Renal pelvis (tissue), 4 donors: ENCODE data around the gene FCHO2. TPM values are rescaled to one million over a fixed set of nuclear protein-coding genes. Genes with fewer than 3 reads are reported as not detected.

Experiments used
- DNase-seq: peaks from one replicate; pipeline ENCODE4 v3.0.0-alpha.2; 2013
- polyA plus RNA-seq, 3 donors: library from polyadenylated mRNA; unstranded; fragments of 120-200 nt; gene quantifications; one replicate each; pipeline ENCODE4 v1.2.1, GENCODE V29; 2013; ENCODE audit not compliant: insufficient read length in 3 of 3

The FCHO2 gene
- polyA plus RNA-seq, 3 donors: 23.7 to 37.2 (median 35.2) TPM

DNA sequence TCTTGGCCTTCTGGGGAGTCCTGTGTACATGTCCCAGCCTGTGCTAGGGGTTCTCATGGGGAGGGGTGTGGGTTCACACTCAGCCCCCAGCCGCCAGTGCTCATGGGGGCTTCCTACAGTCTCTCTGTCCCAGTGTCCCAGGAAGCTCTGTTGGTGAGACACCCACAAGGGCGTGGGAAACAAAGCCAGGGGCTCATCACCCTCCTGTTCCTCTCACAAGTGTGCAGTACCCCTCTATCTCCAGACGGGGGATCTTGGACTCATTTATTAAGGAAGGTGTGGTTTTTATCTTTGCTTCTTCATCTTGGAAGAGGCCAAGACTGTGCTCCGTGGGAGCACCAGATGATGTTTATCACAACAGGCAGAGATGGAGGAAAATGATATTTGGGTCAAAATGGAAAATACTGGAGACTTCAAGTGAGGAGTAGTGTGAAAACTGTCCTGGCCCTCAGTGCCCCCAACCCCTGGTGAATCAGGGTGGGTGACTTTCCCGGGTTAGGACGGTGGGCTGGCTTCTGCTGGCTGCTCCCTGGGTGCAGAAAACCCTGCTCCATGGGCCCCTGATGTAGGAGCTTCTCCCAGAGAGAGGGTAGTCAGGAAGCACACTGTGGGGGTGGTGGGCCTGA is 179.7 kb downstream of the FCHO2 start:
- no peak for DNase-seq

DNA sequence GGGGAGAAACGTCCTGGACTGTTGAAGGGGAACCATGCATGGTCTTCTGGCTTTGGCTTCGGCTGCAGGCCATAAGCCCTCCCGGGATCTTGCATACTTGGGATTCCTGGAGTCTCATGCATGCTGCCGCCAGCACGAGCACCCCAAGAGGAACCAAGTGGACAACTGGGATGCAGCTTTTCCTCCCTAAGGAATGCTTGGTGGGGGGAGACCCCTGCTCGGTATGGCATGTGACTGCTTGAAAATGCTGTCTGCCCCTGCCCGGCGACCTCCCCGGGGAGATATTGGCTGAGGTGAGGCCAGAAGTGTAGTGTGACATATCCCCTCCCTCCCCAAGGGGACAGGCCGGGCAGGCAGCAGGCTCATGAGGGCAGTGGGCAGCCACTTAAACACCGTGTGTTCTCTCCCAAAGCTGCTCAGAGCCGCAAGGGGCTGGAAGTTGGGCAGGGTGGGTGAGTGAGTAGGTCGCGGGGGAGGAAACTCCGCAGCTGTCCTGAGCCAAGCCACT is 180.3 kb downstream of the FCHO2 start:
- DNase-seq: peak; percentile 74

DNA sequence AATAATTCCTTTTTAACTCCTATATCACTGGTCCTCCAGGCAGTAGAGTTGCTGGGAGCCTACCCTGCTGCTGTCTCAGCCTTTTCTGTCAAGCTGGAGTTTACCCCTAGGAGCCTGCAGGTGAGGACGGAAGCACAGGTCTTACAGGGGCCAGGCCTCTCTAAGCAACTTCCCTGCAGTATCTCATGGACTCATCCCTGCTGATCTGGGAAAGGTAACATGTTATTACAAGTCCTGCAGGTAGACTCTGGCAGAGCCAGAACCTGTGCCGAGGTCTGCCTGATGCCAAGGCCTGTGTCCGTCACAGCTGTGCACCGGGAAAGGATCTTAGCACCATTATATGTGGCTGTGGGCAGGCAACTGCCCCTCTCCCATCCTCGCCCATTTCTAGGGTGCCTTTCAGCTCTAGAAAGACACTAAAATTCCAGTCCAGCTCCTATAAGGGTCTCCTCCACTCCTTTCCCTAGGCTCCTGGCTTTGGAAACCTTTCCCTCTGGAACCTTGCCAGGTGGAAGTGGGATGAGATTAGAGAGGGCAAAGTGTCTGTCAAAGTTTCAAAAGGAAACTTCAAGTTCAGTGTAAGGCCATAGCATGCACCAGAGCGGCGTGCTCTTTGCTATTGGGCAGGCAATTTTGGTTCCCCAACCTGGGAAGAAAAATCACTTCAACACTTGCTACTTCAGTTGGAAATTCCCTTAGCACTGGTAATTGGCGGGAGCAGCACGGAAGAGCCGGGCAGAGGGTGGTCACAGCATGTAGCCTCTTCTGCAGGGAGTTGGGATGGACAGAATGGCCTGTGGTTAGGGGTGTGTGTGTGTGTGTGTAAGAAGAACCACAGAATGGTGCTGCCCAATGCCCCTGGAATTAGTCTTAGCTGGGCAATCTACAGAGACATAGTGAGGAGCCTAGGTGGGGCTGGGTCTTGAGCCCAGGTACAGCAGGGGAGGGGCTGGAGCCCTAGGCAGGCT is 182.0 kb downstream of the FCHO2 start:
- no peak for DNase-seq

DNA sequence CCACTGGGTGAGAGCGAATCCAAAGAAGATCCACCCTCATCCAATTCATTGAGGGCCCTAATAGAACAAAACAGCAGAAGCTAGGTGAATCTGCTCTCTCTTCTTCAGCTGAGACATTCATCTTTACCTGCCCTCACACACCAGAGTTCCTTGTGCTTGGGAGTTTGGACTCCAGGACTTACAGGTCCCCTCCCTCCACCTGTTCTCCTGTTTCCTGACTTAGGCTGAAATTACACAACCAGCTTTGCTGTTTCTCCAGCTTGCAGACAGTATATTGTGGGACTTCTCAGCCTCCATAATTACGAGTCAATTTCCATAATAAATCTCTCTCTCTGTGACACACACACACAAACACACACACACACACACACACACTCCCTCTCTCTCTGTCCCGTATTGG is 183.6 kb downstream of the FCHO2 start:
- no peak for DNase-seq

Other genes starting within 250 kb of the FCHO2 start
- 100 to 1,000 TPM in 1 of 3 donors, 10 to 100 TPM in 2; 91.3 to 100 (median 93.8) TPM for gene TNPO1, start 139.4 kb upstream of the FCHO2 start, polyA plus RNA-seq
- gene TMEM171, start 164.5 kb downstream of the FCHO2 start, polyA plus RNA-seq: 1 to 10 TPM; 5.2 to 7.8 (median 7.2) TPM
- gene TMEM174, start 217.2 kb downstream of the FCHO2 start, polyA plus RNA-seq: 10 to 100 TPM; 15.7 to 27.2 (median 22.4) TPM